ENCODE results near the gene CENPP.

Gene CENPP

GRCh38 chr9:92300936-92301335, 24.8 kb upstream of the CENPP start:
- no peak for TF ChIP-seq CTCF (IDR thresholded peaks at IDR 0.05; ENCODE audit: low read depth, low read length)
- TF ChIP-seq, protein P1, sequence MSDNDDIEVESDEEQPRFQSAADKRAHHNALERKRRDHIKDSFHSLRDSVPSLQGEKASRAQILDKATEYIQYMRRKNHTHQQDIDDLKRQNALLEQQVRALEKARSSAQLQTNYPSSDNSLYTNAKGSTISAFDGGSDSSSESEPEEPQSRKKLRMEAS (IDR thresholded peaks at IDR 0.05; ENCODE audit: low read depth, low read length): no peak
- no peak for TF ChIP-seq POLR2A (IDR thresholded peaks at IDR 0.05; ENCODE audit: extremely low read depth, insufficient read length)
- no peak for TF ChIP-seq MYC (IDR thresholded peaks at IDR 0.05; ENCODE audit: low read depth, low read length)
- H3K4me3 ChIP-seq (ENCODE audit: low read depth, low read length): no peak overlapping the region
- DNase-seq (ENCODE audit: low read depth): no peak

DNA sequence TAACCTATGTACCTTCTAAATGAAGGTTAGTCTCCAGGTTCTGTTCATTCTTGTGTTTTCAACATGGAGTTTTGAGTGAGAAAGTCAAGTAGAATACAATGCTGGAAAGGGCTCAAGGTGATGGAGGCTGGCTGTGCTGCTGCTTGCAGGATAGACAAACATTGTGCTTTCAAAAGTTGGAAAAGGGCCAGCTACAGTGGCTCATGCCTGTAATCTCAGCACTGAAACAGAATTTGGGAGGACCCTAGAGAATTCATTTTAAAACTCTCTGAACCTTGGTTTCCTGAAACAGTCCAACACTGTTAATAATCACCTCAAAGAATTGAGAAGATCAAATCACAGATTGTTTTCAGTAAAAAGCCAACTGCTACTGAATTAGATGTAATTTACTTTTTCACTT, 16.9 kb upstream of the CENPP start:
- H3K4me3 ChIP-seq (ENCODE audit: low read depth, low read length): no peak overlapping the region
- TF ChIP-seq POLR2A (IDR thresholded peaks at IDR 0.05; ENCODE audit: extremely low read depth, insufficient read length): no peak
- no peak for TF ChIP-seq MYC (IDR thresholded peaks at IDR 0.05; ENCODE audit: low read depth, low read length)
- no peak for TF ChIP-seq CTCF (IDR thresholded peaks at IDR 0.05; ENCODE audit: low read depth, low read length)
- TF ChIP-seq, protein P1 (IDR thresholded peaks at IDR 0.05; ENCODE audit: low read depth, low read length): no peak
- DNase-seq (ENCODE audit: low read depth): no peak

- TF ChIP-seq POLR2A (IDR thresholded peaks at IDR 0.05; ENCODE audit: extremely low read depth, insufficient read length) (no peak), MYC (IDR thresholded peaks at IDR 0.05; ENCODE audit: low read depth, low read length) (no peak), CTCF (IDR thresholded peaks at IDR 0.05; ENCODE audit: low read depth, low read length) (no peak)
- TF ChIP-seq, protein P1 (IDR thresholded peaks at IDR 0.05; ENCODE audit: low read depth, low read length): no peak
- no peak for DNase-seq (ENCODE audit: low read depth)
- H3K4me3 ChIP-seq (ENCODE audit: low read depth, low read length): no peak overlapping the region
Observed at GRCh38 chr9:92310562-92310961, 15.2 kb upstream of the CENPP start.

- TF ChIP-seq CTCF (IDR thresholded peaks at IDR 0.05; ENCODE audit: low read depth, low read length) (no peak), MYC (IDR thresholded peaks at IDR 0.05; ENCODE audit: low read depth, low read length) (no peak), POLR2A (IDR thresholded peaks at IDR 0.05; ENCODE audit: extremely low read depth, insufficient read length) (no peak)
- TF ChIP-seq, protein P1 (IDR thresholded peaks at IDR 0.05; ENCODE audit: low read depth, low read length): no peak
- no peak overlapping the region for H3K4me3 ChIP-seq (ENCODE audit: low read depth, low read length)
- DNase-seq (ENCODE audit: low read depth): no peak
Observed at GRCh38 chr9:92312887-92313623, 12.7 kb upstream of the CENPP start.

DNA sequence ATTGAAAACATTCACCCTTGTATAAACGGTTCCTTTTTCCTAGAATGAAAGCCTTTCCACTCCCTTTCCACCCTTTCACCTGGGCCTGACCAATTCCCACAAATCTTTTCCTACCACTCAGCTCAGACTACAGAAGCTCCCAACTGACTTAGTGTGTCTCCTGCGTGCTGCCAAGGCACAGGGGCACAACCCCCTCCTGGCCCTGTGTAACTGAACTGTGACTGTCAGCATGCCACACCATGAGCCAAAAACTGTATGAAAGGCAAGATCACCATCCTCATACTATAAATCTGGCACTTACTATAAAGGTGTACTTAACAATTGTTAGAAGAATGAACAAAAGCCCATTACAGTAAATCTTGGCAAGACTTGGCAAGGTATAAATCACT, 12.1 kb upstream of the CENPP start:
- DNase-seq (ENCODE audit: low read depth): no peak
- no peak overlapping the region for H3K4me3 ChIP-seq (ENCODE audit: low read depth, low read length)
- TF ChIP-seq MYC (IDR thresholded peaks at IDR 0.05; ENCODE audit: low read depth, low read length) (no peak), CTCF (IDR thresholded peaks at IDR 0.05; ENCODE audit: low read depth, low read length) (no peak), POLR2A (IDR thresholded peaks at IDR 0.05; ENCODE audit: extremely low read depth, insufficient read length) (no peak)
- TF ChIP-seq, protein P1 (IDR thresholded peaks at IDR 0.05; ENCODE audit: low read depth, low read length): no peak

Measured in NB4 (cell line).